BLaER1 (cell line): Measurements from ENCODE around the gene HNMT.

Experiments
- H3K27ac ChIP-seq: shearing (Covaris generic); formaldehyde crosslinking; 2 replicates; pipeline ENCODE4 v1.8.1; 2022
- H3K27me3 ChIP-seq: shearing (Covaris generic); formaldehyde crosslinking; 2 replicates; pipeline ENCODE4 v1.8.1; 2022
- H3K36me3 ChIP-seq: shearing (Covaris generic); formaldehyde crosslinking; 2 replicates; pipeline ENCODE4 v1.8.1; 2022
- H3K4me1 ChIP-seq: shearing (Covaris generic); formaldehyde crosslinking; 2 replicates; pipeline ENCODE4 v1.8.1; 2022
- H3K4me2 ChIP-seq: shearing (Covaris generic); formaldehyde crosslinking; 2 replicates; pipeline ENCODE4 v1.8.1; 2022
- H3K4me3 ChIP-seq: shearing (Covaris generic); formaldehyde crosslinking; 2 replicates; pipeline ENCODE4 v1.8.1; 2022
- H3K9ac ChIP-seq: shearing (Covaris generic); formaldehyde crosslinking; 2 replicates; pipeline ENCODE4 v1.8.1; 2022
- H3K9me3 ChIP-seq: shearing (Covaris generic); formaldehyde crosslinking; 2 replicates; pipeline ENCODE4 v1.8.1; 2022
- H4K20me1 ChIP-seq: shearing (Covaris generic); formaldehyde crosslinking; 2 replicates; pipeline ENCODE4 v1.8.1; 2022
- Cebpa-rat ChIP-seq: shearing (Covaris generic); IDR thresholded peaks from 2 replicates; pipeline ENCODE4 v1.8.1; 2022

The HNMT gene

GRCh38 chr2:137973280-137973679, 9.0 kb downstream of the HNMT start:
- Histone ChIP-seq H3K4me1 (no peaks in the 10 kb centered on the region), H4K20me1 (no peaks in the 10 kb centered on the region), H3K4me2 (no peak overlapping the region), H3K27me3 (no peaks in the 10 kb centered on the region), H3K27ac (no peak overlapping the region), H3K36me3 (no peaks in the 10 kb centered on the region), H3K4me3 (no peak overlapping the region), H3K9me3 (no peaks in the 10 kb centered on the region), H3K9ac (no peak overlapping the region)
- no peak for TF ChIP-seq Cebpa-rat

DNA sequence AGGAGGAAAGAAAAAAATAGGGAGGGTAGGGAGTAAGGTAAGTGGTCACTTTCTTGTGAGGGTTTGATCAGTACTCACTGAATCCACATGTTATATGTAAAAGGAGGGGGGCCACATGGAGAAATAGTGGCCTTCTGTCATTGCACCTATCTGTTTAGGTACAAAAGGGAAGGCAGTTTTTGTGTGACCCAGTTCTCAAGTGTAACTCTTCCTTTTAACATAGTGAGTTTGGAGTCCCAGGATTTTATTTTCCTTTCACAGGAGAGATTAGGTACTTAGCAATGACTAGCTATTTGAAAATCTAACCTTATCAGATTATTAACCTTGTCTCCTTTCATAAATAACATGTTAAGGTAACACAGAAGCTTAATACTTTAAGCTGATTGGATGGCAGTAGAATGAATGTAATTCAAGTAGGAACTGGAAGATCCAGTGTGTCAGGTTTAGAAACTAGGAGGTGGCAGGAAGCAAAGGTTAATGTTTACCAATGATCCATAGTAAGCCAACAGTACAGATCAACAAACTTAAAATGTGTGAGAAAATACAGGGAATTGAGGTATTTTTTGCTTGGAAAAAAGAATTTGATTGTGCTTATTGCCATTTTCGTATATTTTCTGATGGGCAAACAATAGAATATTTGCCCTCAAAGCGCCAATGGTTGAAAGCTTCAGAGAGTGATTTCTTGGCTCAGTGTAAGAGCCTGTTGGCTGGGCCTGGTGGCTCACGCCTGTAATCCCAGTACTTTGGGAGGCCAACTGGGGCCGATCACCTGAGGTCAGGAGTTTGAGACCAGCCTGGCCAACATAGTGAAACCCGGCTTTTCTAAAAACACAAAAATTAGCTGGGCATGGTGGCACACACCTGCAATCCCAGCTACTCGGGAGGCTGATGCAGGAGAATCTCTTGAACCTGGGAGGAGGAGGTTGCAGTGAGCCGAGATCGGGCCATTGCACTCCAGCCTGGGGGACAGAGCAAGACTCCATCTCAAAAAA, 11.3 kb downstream of the HNMT start:
- no peak for TF ChIP-seq Cebpa-rat
- Histone ChIP-seq H3K4me2 (no peak overlapping the region), H4K20me1 (no peaks in the 10 kb centered on the region), H3K4me1 (no peaks in the 10 kb centered on the region), H3K4me3 (no peak overlapping the region), H3K27me3 (no peaks in the 10 kb centered on the region), H3K27ac (no peak overlapping the region), H3K9ac (no peak overlapping the region), H3K9me3 (no peaks in the 10 kb centered on the region), H3K36me3 (no peaks in the 10 kb centered on the region)

DNA sequence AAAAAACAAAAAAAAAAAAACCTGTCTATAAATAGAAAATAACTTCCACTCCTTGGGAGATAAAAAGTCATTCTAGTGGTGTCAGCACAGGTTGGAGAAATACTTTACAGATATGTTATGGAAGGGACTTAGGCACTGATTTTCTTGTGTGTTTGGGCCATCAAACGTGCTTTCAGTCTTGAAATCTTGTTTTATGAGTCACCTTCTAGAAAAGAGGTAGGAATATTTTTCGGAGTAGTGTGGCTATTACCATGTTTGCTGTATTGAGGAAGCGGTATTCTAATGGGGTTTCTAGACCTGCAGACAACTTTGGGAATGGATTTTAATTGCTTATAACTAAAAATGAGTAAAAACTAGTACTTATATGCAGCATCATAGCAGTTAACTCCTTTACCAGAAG, 12.0 kb downstream of the HNMT start:
- no peaks in the 10 kb centered on the region for H4K20me1 ChIP-seq
- no peak overlapping the region for H3K9ac ChIP-seq
- no peaks in the 10 kb centered on the region for H3K9me3 ChIP-seq
- H3K27ac ChIP-seq = no peak overlapping the region
- no peak for TF ChIP-seq Cebpa-rat
- H3K4me3 ChIP-seq = no peak overlapping the region
- no peaks in the 10 kb centered on the region for H3K36me3 ChIP-seq
- H3K27me3 ChIP-seq = no peaks in the 10 kb centered on the region
- H3K4me2 ChIP-seq = no peak overlapping the region
- H3K4me1 ChIP-seq = no peaks in the 10 kb centered on the region

GRCh38 chr2:137977790-137978189, 13.5 kb downstream of the HNMT start:
- no peak for TF ChIP-seq Cebpa-rat
- Histone ChIP-seq H3K4me1 (no peaks in the 10 kb centered on the region), H4K20me1 (no peaks in the 10 kb centered on the region), H3K4me2 (no peak overlapping the region), H3K4me3 (no peak overlapping the region), H3K36me3 (no peaks in the 10 kb centered on the region), H3K27me3 (no peaks in the 10 kb centered on the region), H3K9me3 (no peaks in the 10 kb centered on the region), H3K9ac (no peak overlapping the region), H3K27ac (no peak overlapping the region)

- Histone ChIP-seq H3K9ac (no peak overlapping the region), H3K36me3 (no peaks in the 10 kb centered on the region), H3K4me1 (no peaks in the 10 kb centered on the region), H3K4me2 (no peak overlapping the region), H3K9me3 (no peaks in the 10 kb centered on the region), H3K27me3 (no peaks in the 10 kb centered on the region), H3K27ac (no peak overlapping the region), H3K4me3 (no peak overlapping the region), H4K20me1 (no peaks in the 10 kb centered on the region)
- TF ChIP-seq Cebpa-rat = no peak
Observed at GRCh38 chr2:137980459-137980858, 16.2 kb downstream of the HNMT start.

GRCh38 chr2:137981112-137981656, 16.9 kb downstream of the HNMT start:
- H3K9ac ChIP-seq = no peak overlapping the region
- H3K36me3 ChIP-seq = no peaks in the 10 kb centered on the region
- no peaks in the 10 kb centered on the region for H3K4me1 ChIP-seq
- no peaks in the 10 kb centered on the region for H4K20me1 ChIP-seq
- no peaks in the 10 kb centered on the region for H3K9me3 ChIP-seq
- no peak for TF ChIP-seq Cebpa-rat
- H3K4me3 ChIP-seq = no peak overlapping the region
- no peak overlapping the region for H3K4me2 ChIP-seq
- H3K27ac ChIP-seq = no peak overlapping the region
- H3K27me3 ChIP-seq = no peaks in the 10 kb centered on the region

GRCh38 chr2:137983581-137983980, 19.3 kb downstream of the HNMT start:
- no peak for TF ChIP-seq Cebpa-rat
- H3K27me3 ChIP-seq = no peaks in the 10 kb centered on the region
- H3K36me3 ChIP-seq = no peaks in the 10 kb centered on the region
- no peak overlapping the region for H3K4me2 ChIP-seq
- H3K9ac ChIP-seq = no peak overlapping the region
- H3K4me1 ChIP-seq = no peaks in the 10 kb centered on the region
- no peak overlapping the region for H3K4me3 ChIP-seq
- H3K9me3 ChIP-seq = no peaks in the 10 kb centered on the region
- no peak overlapping the region for H3K27ac ChIP-seq
- no peaks in the 10 kb centered on the region for H4K20me1 ChIP-seq

DNA sequence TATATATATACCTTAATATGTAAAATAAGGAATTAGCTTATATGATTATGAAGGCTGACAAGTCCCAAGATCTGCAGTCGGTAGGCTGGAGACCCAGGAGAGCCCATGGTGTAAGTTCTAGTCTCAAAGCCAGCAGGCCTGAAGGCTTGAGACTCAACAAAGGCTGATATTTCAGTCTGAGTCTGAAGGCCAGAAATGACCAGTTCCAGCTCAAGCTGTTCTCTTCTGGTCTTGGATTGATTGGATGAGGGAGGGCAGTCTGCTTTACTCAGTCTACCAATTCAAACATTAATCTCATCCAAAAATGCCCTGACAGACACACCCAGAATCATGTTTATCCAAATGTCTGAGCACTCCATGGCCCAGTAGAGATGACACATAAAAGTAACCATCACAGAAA, 22.0 kb downstream of the HNMT start:
- no peaks in the 10 kb centered on the region for H3K9me3 ChIP-seq
- no peaks in the 10 kb centered on the region for H3K4me1 ChIP-seq
- no peak for TF ChIP-seq Cebpa-rat
- H3K9ac ChIP-seq = no peak overlapping the region
- H3K4me2 ChIP-seq = no peak overlapping the region
- H4K20me1 ChIP-seq = no peaks in the 10 kb centered on the region
- no peak overlapping the region for H3K27ac ChIP-seq
- H3K36me3 ChIP-seq = no peaks in the 10 kb centered on the region
- H3K4me3 ChIP-seq = no peak overlapping the region
- no peaks in the 10 kb centered on the region for H3K27me3 ChIP-seq

GRCh38 chr2:137987011-137987410, 22.7 kb downstream of the HNMT start:
- Histone ChIP-seq H3K36me3 (no peaks in the 10 kb centered on the region), H3K9ac (no peak overlapping the region), H3K4me2 (no peak overlapping the region), H4K20me1 (no peaks in the 10 kb centered on the region), H3K9me3 (0 out of 2 replicates have a peak, but pooled peaks cover 2% of the 10 kb centered on the region), H3K4me3 (no peak overlapping the region), H3K27me3 (no peaks in the 10 kb centered on the region), H3K4me1 (no peaks in the 10 kb centered on the region), H3K27ac (no peak overlapping the region)
- TF ChIP-seq Cebpa-rat = no peak

GRCh38 chr2:137991078-137991477, 26.8 kb downstream of the HNMT start:
- Histone ChIP-seq H3K27ac (no peak overlapping the region), H3K9ac (no peak overlapping the region), H3K9me3 (peaks cover 23% of the 10 kb centered on the region), H4K20me1 (no peaks in the 10 kb centered on the region), H3K27me3 (no peaks in the 10 kb centered on the region), H3K4me1 (no peaks in the 10 kb centered on the region), H3K4me3 (no peak overlapping the region), H3K4me2 (no peak overlapping the region), H3K36me3 (no peaks in the 10 kb centered on the region)
- TF ChIP-seq Cebpa-rat = no peak
